COLO668 (cell line): ENCODE data around the gene SELENOO.
"Not testable (repeated sequence)": the region's sequence is repeated elsewhere in the genome, so short reads cannot be mapped to it uniquely, and the experiment has no call there.

Experiments used
- DNase-seq: peaks from one replicate; lab custom pipeline; 2025; ENCODE audit not compliant: unreplicated experiment; lab: John Stamatoyannopoulos, UW

Gene SELENOO, protein sequence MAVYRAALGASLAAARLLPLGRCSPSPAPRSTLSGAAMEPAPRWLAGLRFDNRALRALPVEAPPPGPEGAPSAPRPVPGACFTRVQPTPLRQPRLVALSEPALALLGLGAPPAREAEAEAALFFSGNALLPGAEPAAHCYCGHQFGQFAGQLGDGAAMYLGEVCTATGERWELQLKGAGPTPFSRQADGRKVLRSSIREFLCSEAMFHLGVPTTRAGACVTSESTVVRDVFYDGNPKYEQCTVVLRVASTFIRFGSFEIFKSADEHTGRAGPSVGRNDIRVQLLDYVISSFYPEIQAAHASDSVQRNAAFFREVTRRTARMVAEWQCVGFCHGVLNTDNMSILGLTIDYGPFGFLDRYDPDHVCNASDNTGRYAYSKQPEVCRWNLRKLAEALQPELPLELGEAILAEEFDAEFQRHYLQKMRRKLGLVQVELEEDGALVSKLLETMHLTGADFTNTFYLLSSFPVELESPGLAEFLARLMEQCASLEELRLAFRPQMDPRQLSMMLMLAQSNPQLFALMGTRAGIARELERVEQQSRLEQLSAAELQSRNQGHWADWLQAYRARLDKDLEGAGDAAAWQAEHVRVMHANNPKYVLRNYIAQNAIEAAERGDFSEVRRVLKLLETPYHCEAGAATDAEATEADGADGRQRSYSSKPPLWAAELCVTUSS

DNA sequence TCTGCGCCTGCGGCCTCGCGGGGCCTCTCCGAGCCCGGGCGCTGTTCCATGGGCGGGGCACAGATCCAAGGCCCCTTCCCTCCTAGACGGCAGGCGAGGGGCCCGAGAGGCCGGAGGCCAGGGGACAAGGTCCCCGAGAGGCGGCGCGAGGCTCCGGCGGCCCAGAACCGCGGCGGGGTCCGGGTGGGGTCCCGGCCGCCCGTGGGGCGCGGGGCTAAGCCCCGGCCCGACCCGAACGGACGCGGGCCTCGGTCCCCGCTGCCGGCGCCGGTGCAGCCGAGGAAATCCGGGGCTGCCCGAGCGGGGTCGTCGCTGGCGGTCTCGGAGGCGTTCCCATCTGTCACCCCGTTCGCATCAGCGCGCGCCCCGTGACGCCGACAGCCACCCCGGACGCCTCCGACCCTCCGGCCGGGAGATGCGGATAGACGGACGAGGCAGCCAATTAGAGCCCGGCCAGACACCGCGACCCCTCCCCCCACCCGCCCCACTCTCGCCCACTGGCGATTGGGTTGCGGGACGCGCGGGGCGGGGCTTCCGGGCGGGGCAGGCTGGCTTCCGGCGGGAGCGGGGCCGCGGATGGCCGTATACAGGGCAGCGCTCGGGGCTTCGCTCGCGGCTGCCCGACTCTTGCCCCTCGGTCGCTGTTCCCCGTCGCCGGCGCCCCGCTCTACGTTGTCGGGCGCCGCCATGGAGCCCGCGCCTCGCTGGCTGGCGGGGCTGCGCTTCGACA lies at the start of gene SELENOO:
Gene SELENOO, plus strand, starts transcription at position 551 of the 730 bp plus-strand sequence. Its CDS starts 26 bp downstream, at position 577.
- peak; percentile 95 for DNase-seq

DNA sequence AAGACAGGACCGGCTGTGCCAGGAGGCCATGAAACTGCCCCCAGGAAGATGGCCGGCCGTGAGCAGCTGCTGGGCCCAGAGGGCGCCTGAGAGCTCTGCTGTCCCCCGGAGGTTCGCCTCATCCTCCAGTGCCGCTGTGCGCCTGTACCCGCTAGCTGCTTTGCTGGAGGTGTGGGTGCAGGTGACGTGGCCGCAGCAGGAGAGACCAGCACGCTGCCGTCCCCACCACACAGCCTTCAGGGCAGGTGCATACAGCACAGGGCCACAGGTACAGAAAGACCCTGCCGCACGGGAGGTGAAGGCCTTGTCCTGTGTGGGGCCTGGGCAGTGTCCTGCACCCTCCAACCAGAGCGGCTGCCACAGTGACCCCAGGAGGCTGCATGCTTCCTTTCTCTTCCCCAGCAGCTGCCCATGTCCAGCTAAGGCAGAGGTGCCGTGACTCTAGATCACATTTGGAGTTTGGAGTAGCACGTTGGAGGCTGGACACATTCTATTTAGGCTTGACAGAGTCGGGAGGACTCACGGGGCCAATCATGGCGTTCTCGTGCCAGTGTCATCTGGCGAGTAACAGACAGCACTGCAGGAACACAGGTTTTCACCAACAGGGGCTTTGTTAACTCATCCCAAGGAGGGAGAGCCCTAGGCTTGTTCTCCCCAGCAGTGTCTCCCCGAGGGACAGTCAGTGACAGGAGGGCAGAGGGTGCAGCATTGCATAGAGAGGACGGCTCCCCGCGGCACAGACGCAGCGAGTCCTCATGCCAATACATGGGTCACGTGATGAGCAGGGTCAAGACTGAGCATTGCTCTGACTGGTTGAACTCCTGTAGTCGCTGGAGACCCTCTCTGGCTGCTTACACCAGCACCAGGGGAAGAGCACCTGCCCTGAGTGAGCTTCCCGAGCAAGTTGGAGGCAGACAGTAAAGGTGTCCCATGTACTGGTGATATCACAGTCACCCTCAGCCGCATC lies 49.0 kb upstream of the SELENOO start:
- no peak for DNase-seq

DNA sequence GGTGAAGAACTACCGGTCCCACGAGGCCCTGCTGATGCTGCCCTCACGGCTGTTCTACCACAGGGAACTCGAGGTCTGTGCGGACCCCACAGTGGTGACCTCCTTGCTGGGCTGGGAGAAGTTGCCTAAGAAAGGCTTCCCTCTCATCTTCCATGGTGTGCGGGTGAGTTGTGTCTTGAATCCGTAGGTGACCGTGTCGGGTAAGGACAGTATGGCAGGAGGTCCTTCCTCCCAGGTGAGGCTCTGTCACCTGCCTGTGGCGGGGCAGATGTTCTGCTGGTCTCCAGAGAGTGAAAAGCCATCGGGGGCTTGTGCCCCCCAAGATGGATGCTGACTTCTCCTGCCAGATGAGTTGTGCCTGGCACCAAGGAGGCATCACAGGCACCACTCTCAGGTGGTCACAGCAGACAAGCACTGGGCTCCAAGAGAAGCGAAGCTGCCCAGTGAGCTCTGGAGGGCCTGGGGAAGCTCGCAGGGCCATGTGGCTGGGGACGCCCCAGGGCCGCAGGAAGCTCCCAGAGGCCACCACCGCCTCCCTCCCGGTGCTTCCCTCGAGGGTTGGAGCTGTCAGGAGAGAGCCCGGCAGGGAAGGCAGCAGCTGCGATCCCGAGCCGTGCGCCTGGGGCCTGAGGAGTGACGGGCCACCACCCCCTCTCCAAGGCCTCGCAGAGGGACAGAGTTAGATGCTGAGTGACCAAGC lies 47.6 kb upstream of the SELENOO start:
- DNase-seq: no peak

DNA sequence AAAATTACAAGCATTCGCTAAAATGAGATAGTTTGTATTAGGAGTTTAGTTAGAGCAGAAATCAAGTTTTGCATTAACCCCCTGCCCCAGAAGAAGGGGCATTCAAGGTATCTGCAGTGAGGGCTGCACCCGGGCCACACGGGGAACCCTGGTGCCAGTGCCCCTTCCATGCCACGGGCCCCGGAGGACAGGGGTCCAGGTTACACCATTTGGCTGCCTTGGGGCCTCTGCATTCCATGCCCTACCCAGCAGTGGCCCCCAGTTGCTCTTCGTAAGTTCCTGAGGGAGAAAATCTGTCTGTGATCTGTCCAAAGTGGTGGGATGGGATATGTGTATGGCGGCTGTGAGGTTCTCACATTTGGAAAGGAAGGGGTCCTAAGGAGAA lies 47.1 kb upstream of the SELENOO start:
- DNase-seq: no peak

DNA sequence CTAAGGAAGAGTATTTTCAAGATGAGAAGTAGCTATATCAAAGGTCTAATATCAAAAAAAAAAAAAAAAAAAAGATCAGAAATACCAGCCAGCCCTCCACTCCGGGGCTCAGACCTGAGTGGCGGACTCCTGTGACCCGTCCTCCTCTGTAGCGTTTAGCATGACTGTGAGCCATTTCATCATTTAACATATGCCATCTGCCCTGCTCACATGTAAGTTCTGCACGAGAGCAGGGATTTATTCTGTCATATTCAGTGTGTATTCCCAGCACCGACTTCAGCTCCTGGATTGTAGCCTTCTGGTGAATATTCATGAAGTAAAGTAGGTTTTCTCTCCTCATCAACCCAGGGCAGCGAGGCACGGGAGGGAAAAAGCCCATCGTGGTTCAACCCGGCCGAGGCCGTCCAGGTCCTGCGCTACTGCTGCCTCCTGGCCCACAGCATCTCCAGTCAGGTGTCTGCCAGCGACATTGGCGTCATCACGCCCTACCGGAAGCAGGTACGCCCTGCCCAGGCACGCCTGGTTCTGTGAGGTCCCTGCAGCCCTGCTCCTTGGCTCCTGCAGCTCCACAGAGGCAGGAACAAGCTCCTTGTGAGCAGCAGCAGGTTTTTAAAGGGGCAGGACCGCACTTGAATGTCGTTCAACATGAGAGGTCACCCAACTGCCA lies 43.0 kb upstream of the SELENOO start:
- DNase-seq: no peak

DNA sequence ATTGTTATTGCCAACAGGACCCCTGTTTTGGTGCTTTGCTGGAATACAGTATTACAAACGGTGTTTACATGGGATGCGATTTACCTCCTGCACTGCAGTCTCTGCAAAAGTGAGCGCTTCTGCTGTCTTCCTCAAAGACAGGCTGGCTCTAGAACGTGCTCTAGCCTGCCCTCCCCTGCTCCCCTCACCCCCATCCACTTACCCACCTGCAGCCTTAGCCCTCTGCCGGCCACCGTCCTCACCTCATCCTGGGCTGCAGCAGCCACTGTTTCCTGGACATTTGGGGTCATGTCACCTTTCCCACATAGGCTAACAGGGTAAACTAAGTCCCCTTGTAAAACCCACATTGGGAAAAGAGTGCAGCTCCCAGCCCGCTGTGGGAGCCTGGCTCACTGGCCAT lies 39.9 kb upstream of the SELENOO start:
- no peak for DNase-seq

DNA sequence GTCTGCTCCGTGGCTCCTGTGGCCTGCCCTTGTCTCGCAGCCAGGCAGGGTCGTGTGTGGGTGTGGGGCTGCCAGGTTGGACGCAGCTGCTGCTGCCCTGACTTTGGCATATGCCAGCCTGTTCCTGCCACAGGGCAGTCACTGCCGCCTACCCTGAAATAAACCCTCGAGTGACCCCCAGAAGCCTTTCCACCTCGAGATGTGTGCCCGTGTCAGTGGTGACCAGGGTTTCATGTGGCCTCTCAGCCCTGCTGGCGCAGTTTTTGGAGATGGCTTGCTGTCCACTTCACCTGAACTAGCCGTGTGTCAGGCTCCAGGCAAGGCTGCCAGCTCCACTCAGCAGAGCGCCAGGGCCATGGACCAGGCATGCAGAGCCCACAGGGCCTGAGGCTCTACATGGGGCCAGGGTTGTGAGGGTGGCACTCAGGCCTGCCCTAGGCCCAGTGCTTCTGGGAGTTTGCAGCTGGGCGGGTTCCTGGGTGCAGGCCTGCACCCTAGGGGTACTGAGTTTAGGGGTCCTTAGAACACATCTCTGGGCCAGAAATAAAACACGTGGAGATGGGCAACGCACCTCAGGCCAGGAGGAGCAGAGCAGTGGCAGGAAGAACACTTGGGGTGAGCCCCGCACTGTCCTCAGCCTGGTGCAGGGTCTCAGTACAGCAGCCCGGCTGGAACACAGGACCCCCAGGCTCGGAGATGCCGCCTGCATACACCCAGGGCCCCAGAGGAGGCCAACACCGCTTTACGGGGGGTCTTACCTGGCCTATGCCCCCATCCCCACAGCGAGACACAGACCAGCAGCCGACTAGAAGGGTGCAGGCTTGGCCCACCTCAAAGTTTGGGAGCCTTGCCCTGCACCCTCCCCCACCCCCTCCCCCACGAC lies 39.1 kb upstream of the SELENOO start:
- DNase-seq: no peak

DNA sequence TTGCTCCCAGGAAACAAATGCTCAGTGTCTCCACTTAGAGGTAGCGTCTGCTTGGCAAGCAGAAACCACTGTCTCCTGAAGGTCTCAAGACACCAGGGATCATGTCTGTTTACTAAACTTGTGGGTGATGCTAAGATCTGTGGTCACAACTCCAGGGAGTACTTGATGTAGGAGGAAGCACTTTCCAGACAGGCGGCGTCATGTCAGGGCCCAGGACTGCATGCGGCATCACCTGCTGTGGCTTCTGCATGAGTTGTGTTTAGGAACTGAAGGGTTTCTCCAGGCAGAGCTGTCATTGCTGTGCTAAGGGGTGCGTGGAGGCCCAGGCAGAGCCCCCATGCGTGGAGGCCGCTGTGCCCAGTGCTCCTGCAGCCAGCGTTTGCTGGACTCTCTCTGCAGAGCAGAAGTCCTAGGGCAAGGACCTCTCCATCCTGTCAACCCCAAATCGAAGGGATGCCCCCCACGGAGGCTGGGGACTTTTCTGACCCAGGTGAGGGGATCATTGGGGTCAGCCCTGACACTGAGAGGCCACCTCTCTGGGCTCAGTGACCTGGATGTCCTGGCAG lies 38.3 kb upstream of the SELENOO start:
- DNase-seq: no peak

DNA sequence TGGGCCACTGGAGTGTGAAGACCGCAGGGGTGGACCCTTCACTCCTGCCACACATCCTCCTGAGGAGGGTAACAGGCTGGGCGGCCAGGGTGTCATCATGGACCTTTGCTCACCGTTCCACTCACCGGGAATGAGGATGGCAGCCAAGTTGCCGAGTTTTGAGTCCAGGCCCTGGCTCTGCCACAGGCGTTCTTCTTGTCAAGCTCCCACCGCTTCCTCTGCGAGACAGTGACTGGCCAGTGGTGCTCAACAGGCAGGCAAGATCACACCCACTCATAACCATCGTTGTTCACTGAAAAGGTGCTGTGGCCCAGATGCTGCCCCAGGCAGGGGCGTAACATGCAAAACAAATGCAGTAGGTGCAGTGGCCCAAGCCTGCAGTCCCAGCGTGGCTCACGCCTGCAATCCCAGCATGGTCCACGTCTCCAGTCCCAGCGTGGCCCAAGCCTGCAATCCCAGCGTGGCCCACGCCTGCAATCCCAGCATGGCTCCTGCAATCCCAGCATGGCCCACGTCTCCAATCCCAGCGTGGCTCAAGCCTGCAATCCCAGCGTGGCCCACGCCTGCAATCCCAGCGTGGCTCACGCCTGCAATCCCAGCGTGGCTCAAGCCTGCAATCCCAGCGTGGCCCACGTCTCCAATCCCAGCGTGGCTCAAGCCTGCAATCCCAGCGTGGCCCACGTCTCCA lies 35.2 kb upstream of the SELENOO start:
- no peak for DNase-seq

DNA sequence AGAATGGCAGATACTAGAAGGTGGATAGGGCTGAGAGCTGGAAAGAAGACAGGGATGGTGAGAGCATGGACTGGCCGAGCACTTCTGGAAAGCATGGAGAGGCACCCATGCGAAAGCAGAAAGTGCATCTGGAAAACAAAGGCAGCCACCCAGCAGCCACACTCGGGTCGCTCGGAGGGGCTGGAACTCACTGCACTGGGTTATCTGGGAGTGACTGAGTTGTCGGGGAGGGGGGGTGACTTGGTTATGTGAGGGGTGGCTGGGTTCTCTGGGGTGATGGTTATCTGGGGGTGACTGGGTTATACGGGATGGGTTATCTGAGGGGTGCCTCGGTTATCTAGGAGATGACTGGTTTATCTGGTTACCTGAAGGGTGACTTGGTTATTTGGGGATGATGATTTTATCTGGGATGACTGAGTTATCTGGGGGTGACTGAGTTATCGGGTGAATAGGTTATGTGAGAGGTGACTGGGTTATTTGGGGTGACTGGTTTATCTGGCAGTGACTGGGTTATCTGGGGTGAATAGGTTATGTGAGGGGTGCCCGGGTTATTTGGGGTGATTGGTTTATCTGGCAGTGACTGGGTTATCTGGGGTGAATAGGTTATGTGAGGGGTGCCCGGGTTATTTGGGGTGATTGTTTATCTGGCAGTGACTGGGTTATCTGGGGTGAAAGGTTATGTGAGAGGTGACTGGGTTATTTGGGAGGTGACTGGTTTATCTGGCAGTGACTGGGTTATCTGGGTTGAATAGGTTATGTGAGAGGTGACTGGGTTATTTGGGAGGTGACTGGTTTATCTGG lies 32.9 kb upstream of the SELENOO start:
- DNase-seq: no peak

DNA sequence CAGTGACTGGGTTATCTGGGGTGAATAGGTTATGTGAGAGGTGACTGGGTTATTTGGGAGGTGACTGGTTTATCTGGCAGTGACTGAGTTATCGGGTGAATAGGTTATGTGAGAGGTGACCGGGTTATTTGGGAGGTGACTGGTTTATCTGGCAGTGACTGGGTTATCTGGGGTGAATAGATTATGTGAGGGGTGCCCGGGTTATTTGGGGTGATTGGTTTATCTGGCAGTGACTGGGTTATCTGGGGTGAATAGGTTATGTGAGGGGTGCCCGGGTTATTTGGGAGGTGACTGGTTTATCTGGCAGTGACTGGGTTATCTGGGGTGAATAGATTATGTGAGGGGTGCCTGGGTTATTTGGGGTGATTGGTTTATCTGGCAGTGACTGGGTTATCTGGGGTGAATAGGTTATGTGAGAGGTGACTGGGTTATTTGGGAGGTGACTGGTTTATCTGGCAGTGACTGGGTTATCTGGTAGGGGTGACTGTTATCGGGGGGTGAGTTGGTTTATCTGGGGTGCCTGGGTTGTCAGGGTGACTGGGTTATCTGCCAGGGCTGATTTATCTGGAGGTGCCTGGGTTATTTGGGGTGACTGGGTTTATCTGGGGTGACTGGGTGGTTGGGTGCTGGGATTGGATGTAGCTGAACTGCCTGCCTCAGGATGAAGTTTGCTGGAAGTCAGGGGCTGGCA lies 32.2 kb upstream of the SELENOO start:
- DNase-seq: not testable (repeated sequence)

DNA sequence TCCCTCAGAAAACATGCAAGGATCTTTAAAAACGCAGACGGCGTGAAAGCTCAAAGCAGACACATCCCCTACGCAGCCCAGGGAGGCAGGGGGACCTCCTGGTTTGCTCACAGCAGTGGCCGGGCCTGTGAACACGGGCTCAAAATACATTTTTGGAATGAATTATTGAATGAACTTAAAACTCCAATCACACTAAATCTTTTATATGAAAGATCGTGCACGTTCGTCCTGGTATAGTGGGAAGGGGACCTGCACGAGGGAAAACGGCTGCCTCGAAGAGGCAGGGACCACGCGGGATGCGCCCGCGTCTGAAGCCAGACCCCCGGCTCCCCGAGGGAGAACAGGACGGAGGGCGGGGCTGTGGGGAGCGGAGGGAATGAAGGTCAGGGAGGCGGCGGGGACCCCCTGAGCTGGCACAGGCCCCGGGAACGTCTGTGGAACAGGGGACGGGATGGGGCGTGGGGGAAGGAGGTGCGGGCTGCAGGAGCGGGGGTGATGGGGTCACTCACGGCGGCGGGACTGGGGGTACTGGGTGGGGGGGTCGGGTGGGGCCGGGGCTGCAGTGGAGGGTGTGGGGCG lies 31.5 kb upstream of the SELENOO start:
- DNase-seq: no peak

DNA sequence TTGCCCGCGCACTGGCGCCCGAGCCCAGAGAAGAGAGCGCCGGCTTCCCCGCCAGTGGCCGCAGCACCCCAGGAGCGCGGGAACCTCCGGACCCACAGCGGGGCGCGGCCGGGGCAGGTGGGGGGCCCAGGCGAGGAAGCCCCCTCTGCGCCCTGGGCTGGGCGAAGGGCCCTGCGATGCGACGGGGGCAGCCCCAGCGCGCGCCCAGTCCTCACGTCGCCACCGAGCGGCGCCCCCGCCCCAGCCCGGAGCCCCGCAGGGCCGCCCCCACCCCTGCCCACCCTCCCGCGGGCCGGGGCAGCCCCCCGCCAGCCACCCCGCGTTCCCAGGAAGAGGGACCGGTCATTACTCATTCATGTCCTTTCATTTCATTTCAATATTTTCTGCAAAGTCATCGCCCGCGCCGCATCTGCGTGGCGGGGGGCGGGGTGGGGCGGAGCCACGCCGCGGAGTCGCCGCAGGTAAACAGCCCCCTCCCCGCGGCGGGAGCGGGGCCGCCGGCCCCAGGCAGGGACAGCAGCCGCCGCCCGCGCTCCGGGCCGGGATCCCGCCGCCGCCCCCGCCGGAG lies 31.0 kb upstream of the SELENOO start:
- peak; percentile 52 for DNase-seq

DNA sequence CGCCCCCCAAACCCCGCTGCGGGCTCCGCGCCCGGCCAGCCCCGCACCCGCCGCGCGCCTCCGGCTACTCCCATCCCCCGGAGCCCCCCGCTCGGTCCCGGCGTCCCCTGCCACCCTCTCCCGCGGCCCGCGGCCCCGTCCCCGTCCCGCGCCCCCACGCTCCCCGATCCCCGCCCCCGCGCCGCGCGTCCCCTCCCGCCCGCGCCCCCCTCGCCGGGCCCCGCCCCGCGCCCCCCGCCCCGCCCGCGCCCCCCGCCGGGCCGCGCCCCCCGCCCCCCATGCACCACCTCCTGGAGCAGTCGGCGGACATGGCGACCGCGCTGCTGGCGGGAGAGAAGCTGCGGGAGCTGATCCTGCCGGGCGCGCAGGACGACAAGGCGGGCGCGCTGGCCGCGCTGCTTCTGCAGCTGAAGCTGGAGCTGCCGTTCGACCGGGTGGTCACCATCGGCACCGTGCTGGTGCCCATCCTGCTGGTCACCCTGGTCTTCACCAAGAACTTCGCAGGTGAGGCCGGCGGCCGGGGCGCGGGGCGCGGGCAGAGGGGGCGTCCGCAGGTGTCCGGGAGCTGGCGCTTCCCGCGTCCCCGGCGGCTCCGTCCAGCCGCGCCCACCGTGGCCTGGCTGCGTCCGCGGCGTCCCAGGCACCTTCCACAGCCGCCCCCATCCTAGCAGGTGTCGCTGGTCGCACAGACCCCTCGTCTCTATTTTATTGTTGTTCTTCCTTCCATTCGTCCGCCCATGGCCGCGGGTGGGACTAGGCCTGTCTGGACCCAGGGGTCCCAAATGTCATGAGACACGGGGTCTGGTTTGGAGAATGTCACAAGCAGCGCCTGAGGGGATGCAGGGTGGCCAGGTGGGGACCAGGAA lies 30.1 kb upstream of the SELENOO start, which contains the start of gene PANX2:
Gene PANX2, plus strand, starts transcription at position 279 of the 866 bp plus-strand sequence. Its CDS starts 0 bp downstream, at position 279.
- peak; percentile 41 for DNase-seq
